SK-N-SH treated with all-trans-retinoic acid at 6 μM for 48 hours (cell line): ENCODE results near the gene SEMA6B.
"Not testable (repeated sequence)": the region's sequence is repeated elsewhere in the genome, so short reads cannot be mapped to it uniquely, and the experiment has no call there.

ENCODE experiments used
- ATAC-seq: fragments of 200-7000 bp; cut with Tn5 transposase; 3 replicates; pipeline ENCODE4 v1.9.1; 2020; ENCODE audit warnings: mild to moderate bottlenecking, moderate library complexity
- ARNTL ChIP-seq: fragments of 450-650 bp; formaldehyde crosslinking; IDR thresholded peaks from 2 replicates; pipeline ENCODE4 v1.5.0; 2020; ENCODE audit warnings: low read depth, mild to moderate bottlenecking, moderate library complexity, borderline replicate concordance
- BACH2 ChIP-seq: fragments of 250-450 bp; sonication (Bioruptor Pico); IDR thresholded peaks from 2 replicates; pipeline ENCODE4 v1.9.0; 2021; ENCODE audit warnings: mild to moderate bottlenecking, borderline replicate concordance
- CREB5 ChIP-seq: fragments of 250-450 bp; sonication (Bioruptor Pico); IDR thresholded peaks from 2 replicates; pipeline ENCODE4 v1.5.1; 2020; ENCODE audit warnings: low read depth, mild to moderate bottlenecking, moderate library complexity
- CSDC2 ChIP-seq: fragments of 250-450 bp; sonication (Bioruptor Pico); IDR thresholded peaks from 2 replicates; pipeline ENCODE4 v1.5.0; 2020; ENCODE audit warnings: mild to moderate bottlenecking, moderate library complexity
- ISL1 ChIP-seq: fragments of 250-450 bp; sonication (Bioruptor Pico); IDR thresholded peaks from 2 replicates; pipeline ENCODE4 v2.1.2; 2022; ENCODE audit warnings: mild to moderate bottlenecking, moderate library complexity
- OSR1 ChIP-seq: fragments of 250-450 bp; sonication (Bioruptor Pico); IDR thresholded peaks from 2 replicates; pipeline ENCODE4 v1.8.0; 2022; ENCODE audit warnings: moderate library complexity, mild to moderate bottlenecking, inconsistent platforms
- POU6F1 ChIP-seq: fragments of 250-450 bp; sonication (Bioruptor Pico); IDR thresholded peaks from 2 replicates; pipeline ENCODE4 v1.8.0; 2021; ENCODE audit warnings: low read depth, mild to moderate bottlenecking, moderate library complexity, borderline replicate concordance
- RARB ChIP-seq: fragments of 250-450 bp; sonication (Bioruptor Pico); IDR thresholded peaks from 2 replicates; pipeline ENCODE4 v1.8.0; 2021; ENCODE audit warnings: mild to moderate bottlenecking, moderate library complexity
- SNAI2 ChIP-seq: fragments of 250-450 bp; sonication (Bioruptor Pico); IDR thresholded peaks from 2 replicates; pipeline ENCODE4 v1.5.0; 2020; ENCODE audit warnings: mild to moderate bottlenecking, moderate library complexity
- TCF4 ChIP-seq: fragments of 250-450 bp; sonication (Bioruptor Pico); IDR thresholded peaks from 2 replicates; pipeline ENCODE4 v1.8.0; 2021; ENCODE audit warnings: mild to moderate bottlenecking, moderate library complexity, borderline replicate concordance
- TOX ChIP-seq: fragments of 250-450 bp; sonication (Bioruptor Pico); IDR thresholded peaks from 2 replicates; pipeline ENCODE4 v1.8.0; 2021; ENCODE audit warnings: mild to moderate bottlenecking, moderate library complexity, borderline replicate concordance
- TSHZ2 ChIP-seq: fragments of 250-450 bp; sonication (Bioruptor Pico); IDR thresholded peaks from 2 replicates; pipeline ENCODE4 v1.5.0; 2020; ENCODE audit warnings: mild to moderate bottlenecking, moderate library complexity
- ZC3H10 ChIP-seq: fragments of 250-450 bp; sonication (Bioruptor Pico); IDR thresholded peaks from 2 replicates; pipeline ENCODE4 v1.5.1; 2021; ENCODE audit warnings: mild to moderate bottlenecking, moderate library complexity
- ZFP3 ChIP-seq: fragments of 250-450 bp; sonication (Bioruptor Pico); IDR thresholded peaks from 2 replicates; pipeline ENCODE4 v1.5.0; 2020; ENCODE audit warnings: mild to moderate bottlenecking, moderate library complexity
- ZFP30 ChIP-seq: fragments of 450-650 bp; formaldehyde crosslinking; IDR thresholded peaks from 2 replicates; pipeline ENCODE4 v1.5.0; 2022; ENCODE audit warnings: mild to moderate bottlenecking, moderate library complexity
- ZNF565 ChIP-seq: fragments of 450-650 bp; formaldehyde crosslinking; conservative IDR thresholded peaks from 2 replicates; pipeline ENCODE4 v1.5.0; 2020; ENCODE audit warnings: low read depth, mild to moderate bottlenecking, moderate library complexity
- ZNF70 ChIP-seq: fragments of 450-650 bp; formaldehyde crosslinking; IDR thresholded peaks from 2 replicates; pipeline ENCODE4 v1.5.0; 2020; ENCODE audit warnings: mild to moderate bottlenecking, moderate library complexity

The SEMA6B gene

GRCh38 chr19:4597278-4597974, 37.9 kb upstream of the SEMA6B start:
- TF ChIP-seq CREB5 (CRISPR knock-in tag), result no peak
- no peak for TF ChIP-seq ARNTL (CRISPR knock-in tag)
- ATAC-seq, result peak; percentile 42

- ATAC-seq, result no peak
- TF ChIP-seq RARB (CRISPR knock-in tag), result no peak
These were observed 36.8 kb upstream of the SEMA6B start for GRCh38 chr19:4596033-4596904.

GRCh38 chr19:4595158-4595557, 35.7 kb upstream of the SEMA6B start:
- ATAC-seq, result not testable (repeated sequence)

GRCh38 chr19:4594201-4594600, 34.7 kb upstream of the SEMA6B start:
- no peak for TF ChIP-seq ISL1 (CRISPR knock-in tag)
- no peak for TF ChIP-seq CREB5 (CRISPR knock-in tag)
- TF ChIP-seq ZNF70 (CRISPR knock-in tag), result no peak
- TF ChIP-seq CSDC2 (CRISPR knock-in tag), result no peak
- TF ChIP-seq TSHZ2 (CRISPR knock-in tag), result no peak
- no peak for TF ChIP-seq ZC3H10 (CRISPR knock-in tag)
- no peak for TF ChIP-seq OSR1 (CRISPR knock-in tag)
- no peak for TF ChIP-seq POU6F1 (CRISPR knock-in tag)
- no peak for TF ChIP-seq ZFP30 (CRISPR knock-in tag)
- no peak for TF ChIP-seq SNAI2
- no peak for ATAC-seq

GRCh38 chr19:4593409-4593851, 33.9 kb upstream of the SEMA6B start:
- ATAC-seq, result no peak

More at GRCh38 chr19:4593409-4593851, 33.9 kb upstream of the SEMA6B start:
- TF ChIP-seq ZNF565, result no peak
- no peak for TF ChIP-seq ZFP30 (CRISPR knock-in tag)
- TF ChIP-seq TCF4 (CRISPR knock-in tag), result no peak
- no peak for TF ChIP-seq BACH2 (CRISPR knock-in tag)
- TF ChIP-seq SNAI2, result no peak
- no peak for TF ChIP-seq ZFP3 (CRISPR knock-in tag)
- no peak for TF ChIP-seq ISL1 (CRISPR knock-in tag)
- no peak for TF ChIP-seq TOX (CRISPR knock-in tag)
- no peak for TF ChIP-seq OSR1 (CRISPR knock-in tag)
- no peak for TF ChIP-seq POU6F1 (CRISPR knock-in tag)
- TF ChIP-seq ZNF70 (CRISPR knock-in tag), result no peak
- no peak for TF ChIP-seq ZC3H10 (CRISPR knock-in tag)
- TF ChIP-seq CREB5 (CRISPR knock-in tag), result no peak
- TF ChIP-seq CSDC2 (CRISPR knock-in tag), result no peak
- TF ChIP-seq, all 23 proteins: peak for 0
